ENCODE data around the gene GZMM. TPM values are rescaled to one million over a fixed set of nuclear protein-coding genes. Genes with fewer than 3 reads are reported as not detected.

Gene GZMM
- polyA plus RNA-seq, 6 donors from 2014 or later: 0.40 to 1.5 (median 1.0) TPM; not detected in 2

- H3K9me3 Mint-ChIP-seq: no peaks in the 10 kb centered on the region
- H3K27me3 Mint-ChIP-seq: no peaks in the 10 kb centered on the region
- no peak for ATAC-seq (ENCODE audit: low read depth in 2 of 2)
- H3K27ac Mint-ChIP-seq: peak overlapping the region in 5 of 6 donors; percentile 18 to 91 (median 80)
- peaks cover 8 to 21% (median 11%) of the 10 kb centered on the region in 3 donors for H3K4me1 Mint-ChIP-seq
- no peaks in the 10 kb centered on the region for H3K36me3 Mint-ChIP-seq
- H3K4me3 Mint-ChIP-seq: peak overlapping the region; percentile 78 to 90 (median 84)
- DNase-seq: no peak
Measured at GRCh38 chr19:532561-533363, 11.1 kb upstream of the GZMM start.

GRCh38 chr19:533364-534058 is 10.3 kb upstream of the GZMM start:
- no peak for DNase-seq
- Mint-ChIP-seq H3K4me1 (peaks cover 8 to 21% (median 11%) of the 10 kb centered on the region in 3 donors), H3K4me3 (peak overlapping the region in 6 of 8 donors; percentile 41 to 84 (median 80)), H3K36me3 (peaks cover 0 to 4% of the 10 kb centered on the region in 2 donors), H3K27me3 (no peaks in the 10 kb centered on the region), H3K27ac (peak overlapping the region in 2 of 6 donors; percentile 18 to 66), H3K9me3 (no peaks in the 10 kb centered on the region)
- ATAC-seq (ENCODE audit: low read depth in 2 of 2): no peak

- Mint-ChIP-seq H3K4me1 (peaks cover 8 to 21% (median 11%) of the 10 kb centered on the region in 3 donors), H3K9me3 (no peaks in the 10 kb centered on the region), H3K36me3 (peaks cover 0 to 4% of the 10 kb centered on the region in 2 donors), H3K27me3 (no peaks in the 10 kb centered on the region), H3K27ac (no peak overlapping the region), H3K4me3 (peak overlapping the region in 5 of 8 donors; percentile 15 to 84 (median 78))
- no peak for DNase-seq
- no peak for ATAC-seq (ENCODE audit: low read depth in 2 of 2)
Measured at GRCh38 chr19:534088-534487, 9.8 kb upstream of the GZMM start.

- Mint-ChIP-seq H3K9me3 (no peaks in the 10 kb centered on the region), H3K4me1 (peaks cover 8 to 18% (median 11%) of the 10 kb centered on the region in 3 donors), H3K27me3 (no peaks in the 10 kb centered on the region), H3K4me3 (peak overlapping the region in 3 of 8 donors; percentile 43 to 76 (median 64)), H3K36me3 (peaks cover 0 to 4% of the 10 kb centered on the region in 2 donors), H3K27ac (no peak overlapping the region)
- DNase-seq (no peak), ATAC-seq (ENCODE audit: low read depth in 2 of 2) (no peak)
Measured at GRCh38 chr19:535017-535835, 8.6 kb upstream of the GZMM start.

GRCh38 chr19:536031-536880 is 7.6 kb upstream of the GZMM start:
- Mint-ChIP-seq H3K27ac (peak overlapping the region in 1 of 6 donors; percentile 51), H3K36me3 (peaks cover 0 to 4% of the 10 kb centered on the region in 2 donors), H3K9me3 (no peaks in the 10 kb centered on the region), H3K27me3 (no peaks in the 10 kb centered on the region), H3K4me1 (peaks cover 8 to 16% (median 11%) of the 10 kb centered on the region in 3 donors), H3K4me3 (no peak overlapping the region)
- ATAC-seq (ENCODE audit: low read depth in 2 of 2) (no peak), DNase-seq (no peak)

- Mint-ChIP-seq H3K4me1 (peaks cover 8 to 16% (median 11%) of the 10 kb centered on the region in 3 donors), H3K4me3 (no peak overlapping the region)
- DNase-seq: no peak
Measured at GRCh38 chr19:536881-537404, 6.9 kb upstream of the GZMM start.

GRCh38 chr19:538641-539428 is 5.0 kb upstream of the GZMM start:
- peaks cover 0 to 4% of the 10 kb centered on the region in 2 donors for H3K36me3 Mint-ChIP-seq
- DNase-seq: no peak
- H3K27me3 Mint-ChIP-seq: no peaks in the 10 kb centered on the region
- ATAC-seq (ENCODE audit: low read depth in 2 of 2): no peak
- H3K4me3 Mint-ChIP-seq: peak overlapping the region in 2 of 8 donors; percentile 15 to 77
- peaks cover 0 to 5% (median 4%) of the 10 kb centered on the region in 3 donors for H3K4me1 Mint-ChIP-seq
- no peak overlapping the region for H3K27ac Mint-ChIP-seq
- H3K9me3 Mint-ChIP-seq: no peaks in the 10 kb centered on the region

More at GRCh38 chr19:536881-537404, 6.9 kb upstream of the GZMM start:
- no peaks in the 10 kb centered on the region for H3K9me3 Mint-ChIP-seq
- H3K27ac Mint-ChIP-seq: no peak overlapping the region
- no peaks in the 10 kb centered on the region for H3K27me3 Mint-ChIP-seq
- ATAC-seq (ENCODE audit: low read depth in 2 of 2): no peak
- H3K36me3 Mint-ChIP-seq: peaks cover 0 to 4% of the 10 kb centered on the region in 2 donors

- Mint-ChIP-seq H3K4me1 (peaks cover 0 to 4% (median 0%) of the 10 kb centered on the region in 3 donors), H3K36me3 (peaks cover 0 to 4% of the 10 kb centered on the region in 2 donors), H3K9me3 (no peaks in the 10 kb centered on the region), H3K4me3 (no peak overlapping the region), H3K27me3 (no peaks in the 10 kb centered on the region), H3K27ac (no peak overlapping the region)
- ATAC-seq (ENCODE audit: low read depth in 2 of 2): no peak
- no peak for DNase-seq
Measured at GRCh38 chr19:539429-540030, 4.3 kb upstream of the GZMM start.

- DNase-seq (no peak), ATAC-seq (ENCODE audit: low read depth in 2 of 2) (no peak)
- Mint-ChIP-seq H3K4me1 (peaks cover 0 to 5% (median 2%) of the 10 kb centered on the region in 3 donors), H3K9me3 (no peaks in the 10 kb centered on the region), H3K27ac (peak overlapping the region in 1 of 6 donors; percentile 36), H3K27me3 (no peaks in the 10 kb centered on the region), H3K4me3 (no peak overlapping the region), H3K36me3 (peaks cover 0 to 4% of the 10 kb centered on the region in 2 donors)
Measured at GRCh38 chr19:540867-541637, 2.8 kb upstream of the GZMM start.

GRCh38 chr19:541699-542098 is 2.2 kb upstream of the GZMM start:
- H3K4me1 Mint-ChIP-seq: peaks cover 0 to 5% (median 2%) of the 10 kb centered on the region in 3 donors
- H3K27me3 Mint-ChIP-seq: no peaks in the 10 kb centered on the region
- DNase-seq (no peak), ATAC-seq (ENCODE audit: low read depth in 2 of 2) (no peak)
- H3K4me3 Mint-ChIP-seq: no peak overlapping the region
- no peaks in the 10 kb centered on the region for H3K9me3 Mint-ChIP-seq
- H3K27ac Mint-ChIP-seq: no peak overlapping the region
- H3K36me3 Mint-ChIP-seq: peaks cover 0 to 4% of the 10 kb centered on the region in 2 donors
